GM12873 (cell line): Measurements from ENCODE around the gene DPT.

Experiments used
- CTCF ChIP-seq: IDR thresholded peaks from 2 replicates; pipeline ENCODE4 v1.5.1; 2012; ENCODE audit warnings: low read depth, mild to moderate bottlenecking, moderate library complexity, low read length, control low read depth; ENCODE audit not compliant: insufficient read depth; ENCODE audit errors: missing control alignments

The DPT gene

DNA sequence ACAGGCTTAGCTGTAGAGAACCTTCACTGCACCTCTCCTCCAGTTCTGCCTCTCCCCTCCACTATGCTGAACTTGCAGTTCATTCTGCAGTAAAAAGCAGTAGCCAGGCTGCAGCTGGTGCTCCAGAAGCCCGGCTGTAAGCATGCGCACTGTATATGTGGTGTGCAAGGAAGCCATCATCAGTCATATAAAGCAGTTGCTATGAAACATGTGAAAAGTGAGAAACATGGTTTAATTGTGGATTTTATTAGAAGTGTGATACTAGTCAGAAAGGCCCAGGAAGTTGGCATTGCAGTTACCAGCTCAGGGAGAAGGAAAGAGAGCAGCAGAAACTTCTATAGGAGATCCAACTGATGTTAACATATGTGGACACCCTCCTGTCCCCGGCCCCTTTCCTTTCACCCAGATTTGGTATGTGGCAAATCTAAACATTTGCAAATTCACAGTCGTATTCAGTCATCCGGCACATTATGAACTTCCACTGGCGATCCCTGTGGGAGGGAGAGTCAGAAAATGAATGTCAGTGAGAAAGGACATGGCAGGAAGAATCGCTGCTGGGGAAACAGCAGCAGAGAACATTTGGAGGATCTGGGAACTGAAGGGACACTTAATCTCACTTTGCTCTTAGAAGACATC lies 32.8 kb downstream of the DPT start:
- no peak for TF ChIP-seq CTCF

GRCh38 chr1:168693872-168694238 lies 35.2 kb downstream of the DPT start:
- no peak for TF ChIP-seq CTCF

- no peak for TF ChIP-seq CTCF
These were observed 35.7 kb downstream of the DPT start for GRCh38 chr1:168693197-168693871.

- TF ChIP-seq CTCF: no peak
These were observed 36.5 kb downstream of the DPT start for GRCh38 chr1:168692472-168692871.

DNA sequence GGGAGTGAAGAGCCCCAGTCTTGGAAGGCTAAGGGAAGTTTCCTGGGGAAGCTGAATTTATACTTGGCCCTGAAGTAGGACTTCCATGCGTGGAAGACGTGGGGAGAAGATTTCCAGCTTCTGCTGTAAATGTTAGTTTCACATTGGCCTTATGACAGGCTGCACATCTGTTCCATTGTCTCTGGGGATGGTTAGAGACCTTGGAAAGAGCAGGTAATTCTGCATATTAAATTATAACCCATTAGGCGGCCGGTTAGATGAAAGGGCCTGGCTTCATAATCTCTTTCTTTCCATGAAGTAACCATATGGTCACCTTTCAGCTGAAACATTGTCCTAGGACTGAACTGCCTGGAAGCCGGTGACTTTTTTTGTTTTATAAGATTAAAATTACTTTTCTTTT lies 37.5 kb downstream of the DPT start:
- no peak for TF ChIP-seq CTCF

GRCh38 chr1:168689726-168690602 lies 39.0 kb downstream of the DPT start:
- TF ChIP-seq CTCF: no peak

- no peak for TF ChIP-seq CTCF
These were observed 39.7 kb downstream of the DPT start for GRCh38 chr1:168689327-168689657.
